Measurements from ENCODE around the gene SLC8A3.

The SLC8A3 gene

GRCh38 chr14:70033116-70033515, 155.6 kb downstream of the SLC8A3 start:
- H3K4me3 ChIP-seq (ENCODE audit: low read depth, low read length) = no peak overlapping the region
- in situ Hi-C loops (cut with HindIII; ENCODE audit: low sequenced_read_pairs) = loop anchor here (25.0 kb wide), 1 partner anchor 221 kb away; no protein-coding TSS in a partner anchor
- TF ChIP-seq, protein P1, sequence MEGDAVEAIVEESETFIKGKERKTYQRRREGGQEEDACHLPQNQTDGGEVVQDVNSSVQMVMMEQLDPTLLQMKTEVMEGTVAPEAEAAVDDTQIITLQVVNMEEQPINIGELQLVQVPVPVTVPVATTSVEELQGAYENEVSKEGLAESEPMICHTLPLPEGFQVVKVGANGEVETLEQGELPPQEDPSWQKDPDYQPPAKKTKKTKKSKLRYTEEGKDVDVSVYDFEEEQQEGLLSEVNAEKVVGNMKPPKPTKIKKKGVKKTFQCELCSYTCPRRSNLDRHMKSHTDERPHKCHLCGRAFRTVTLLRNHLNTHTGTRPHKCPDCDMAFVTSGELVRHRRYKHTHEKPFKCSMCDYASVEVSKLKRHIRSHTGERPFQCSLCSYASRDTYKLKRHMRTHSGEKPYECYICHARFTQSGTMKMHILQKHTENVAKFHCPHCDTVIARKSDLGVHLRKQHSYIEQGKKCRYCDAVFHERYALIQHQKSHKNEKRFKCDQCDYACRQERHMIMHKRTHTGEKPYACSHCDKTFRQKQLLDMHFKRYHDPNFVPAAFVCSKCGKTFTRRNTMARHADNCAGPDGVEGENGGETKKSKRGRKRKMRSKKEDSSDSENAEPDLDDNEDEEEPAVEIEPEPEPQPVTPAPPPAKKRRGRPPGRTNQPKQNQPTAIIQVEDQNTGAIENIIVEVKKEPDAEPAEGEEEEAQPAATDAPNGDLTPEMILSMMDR (IDR thresholded peaks at IDR 0.05; ENCODE audit: low read depth, low read length, missing control alignments) = no peak
- no peak for DNase-seq (ENCODE audit: low read depth)

GRCh38 chr14:70032447-70032846, 156.3 kb downstream of the SLC8A3 start:
- in situ Hi-C loops (cut with HindIII; ENCODE audit: low sequenced_read_pairs) = loop anchor here (25.0 kb wide), 1 partner anchor 220 kb away; no protein-coding TSS in a partner anchor
- H3K4me3 ChIP-seq (ENCODE audit: low read depth, low read length) = no peak overlapping the region
- TF ChIP-seq, protein P1 (IDR thresholded peaks at IDR 0.05; ENCODE audit: low read depth, low read length, missing control alignments) = no peak
- no peak for DNase-seq (ENCODE audit: low read depth)

DNA sequence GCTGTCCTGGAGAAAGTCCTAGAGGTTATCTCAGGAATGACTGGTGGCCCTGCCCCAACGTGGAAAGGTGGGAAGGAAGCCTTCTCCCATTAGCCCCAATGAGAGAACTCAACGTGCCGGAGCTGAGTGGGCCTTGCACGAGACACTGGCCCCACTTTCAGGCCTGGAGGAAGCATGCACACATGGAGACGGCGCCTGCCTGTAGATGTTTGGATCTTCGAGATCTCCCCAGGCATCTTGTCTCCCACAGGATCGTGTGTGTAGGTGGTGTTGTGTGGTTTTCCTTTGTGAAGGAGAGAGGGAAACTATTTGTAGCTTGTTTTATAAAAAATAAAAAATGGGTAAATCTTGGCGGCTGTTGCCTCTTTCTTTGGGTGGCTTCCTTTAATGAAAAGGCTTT, 156.7 kb downstream of the SLC8A3 start:
- no peak for DNase-seq (ENCODE audit: low read depth)
- in situ Hi-C loops (cut with HindIII; ENCODE audit: low sequenced_read_pairs) = loop anchor here (25.0 kb wide), 1 partner anchor 220 kb away; no protein-coding TSS in a partner anchor
- TF ChIP-seq, protein P1 (IDR thresholded peaks at IDR 0.05; ENCODE audit: low read depth, low read length, missing control alignments) = no peak
- no peak overlapping the region for H3K4me3 ChIP-seq (ENCODE audit: low read depth, low read length)

DNA sequence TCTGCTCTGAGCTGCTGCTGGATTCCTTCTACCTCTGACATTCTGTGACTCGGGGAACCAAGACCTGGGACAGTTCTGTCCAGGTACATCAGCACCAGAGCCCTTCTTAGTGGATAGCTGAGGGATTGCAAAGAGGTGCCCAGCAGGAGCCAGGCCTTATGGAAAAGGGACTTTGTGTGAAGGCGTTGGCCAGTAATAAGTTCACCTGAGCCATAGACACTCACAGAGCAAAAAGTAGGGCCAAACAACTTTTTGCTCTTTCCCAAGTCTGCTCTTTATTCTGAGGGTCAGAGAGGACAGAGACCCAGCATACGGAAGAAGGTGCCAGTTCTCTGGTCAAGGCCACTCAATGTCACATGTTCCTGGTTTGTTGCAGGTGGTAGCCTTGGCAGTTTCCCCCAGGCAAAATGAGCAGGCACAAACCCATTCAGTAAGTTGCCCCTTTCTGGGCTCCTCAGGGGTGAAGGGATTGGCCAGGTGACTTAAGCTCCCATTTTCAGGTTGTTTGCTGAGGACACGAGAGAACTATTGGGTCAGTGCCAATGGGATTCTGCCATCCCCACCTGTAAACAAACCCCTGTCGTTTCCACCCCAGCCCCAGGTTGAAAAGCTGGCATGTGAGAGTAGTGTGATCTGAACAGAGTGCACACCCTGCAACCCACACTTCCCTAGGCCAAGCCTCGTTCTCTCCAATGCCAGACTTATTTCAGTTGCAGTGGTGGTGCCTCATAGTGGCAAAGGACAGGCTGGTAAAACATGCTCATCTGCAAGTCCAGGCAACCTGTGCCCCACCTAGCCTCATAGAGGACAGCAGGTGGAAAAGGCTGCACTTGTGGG, 159.2 kb downstream of the SLC8A3 start:
- H3K4me3 ChIP-seq (ENCODE audit: low read depth, low read length) = no peak overlapping the region
- no peak for DNase-seq (ENCODE audit: low read depth)
- in situ Hi-C loops (cut with HindIII; ENCODE audit: low sequenced_read_pairs) = loop anchor here (25.0 kb wide), 1 partner anchor 217 kb away; no protein-coding TSS in a partner anchor
- TF ChIP-seq, protein P1 (IDR thresholded peaks at IDR 0.05; ENCODE audit: low read depth, low read length, missing control alignments) = no peak

DNA sequence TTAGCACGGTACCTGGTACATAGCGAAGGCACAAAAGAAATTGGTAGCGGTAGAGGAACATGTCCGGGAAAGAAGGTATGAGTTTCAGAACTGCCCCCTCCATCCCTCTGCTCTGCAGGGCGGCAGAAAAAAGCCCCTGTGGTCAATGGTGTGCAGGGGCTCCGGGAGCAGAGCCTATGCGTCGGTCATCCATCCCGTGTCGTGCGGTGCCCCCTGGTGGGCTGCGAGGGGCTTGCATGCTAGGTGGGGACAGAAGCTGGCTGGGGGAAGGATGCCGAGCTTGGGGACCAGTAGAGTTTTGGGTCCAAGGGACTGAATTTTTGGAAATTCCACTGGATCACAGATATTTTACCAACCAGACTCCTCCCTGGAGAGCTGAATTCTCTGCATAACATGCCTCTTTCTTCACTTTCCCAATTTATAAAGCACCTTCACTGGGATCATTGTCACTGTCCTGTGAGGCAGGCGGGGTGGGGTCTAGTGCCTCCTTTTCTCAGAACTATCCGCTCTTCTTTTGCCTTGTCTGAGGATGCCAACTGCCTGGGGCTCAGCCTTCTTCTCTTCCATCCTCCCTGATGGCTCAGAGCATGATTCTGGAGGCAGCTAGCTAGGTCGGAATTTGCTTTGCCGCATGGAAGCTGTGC, 160.8 kb downstream of the SLC8A3 start:
- TF ChIP-seq, protein P1 (IDR thresholded peaks at IDR 0.05; ENCODE audit: low read depth, low read length, missing control alignments) = peak; percentile 93
- H3K4me3 ChIP-seq (ENCODE audit: low read depth, low read length) = no peak overlapping the region
- DNase-seq (ENCODE audit: low read depth) = no peak
- in situ Hi-C loops (cut with HindIII; ENCODE audit: low sequenced_read_pairs) = loop anchor here (25.0 kb wide), 1 partner anchor 216 kb away; no protein-coding TSS in a partner anchor

GRCh38 chr14:70023871-70024270, 164.9 kb downstream of the SLC8A3 start:
- in situ Hi-C loops (cut with HindIII; ENCODE audit: low sequenced_read_pairs) = no loop called here
- no peak for DNase-seq (ENCODE audit: low read depth)
- no peak overlapping the region for H3K4me3 ChIP-seq (ENCODE audit: low read depth, low read length)
- TF ChIP-seq, protein P1 (IDR thresholded peaks at IDR 0.05; ENCODE audit: low read depth, low read length, missing control alignments) = no peak

All from astrocyte of the cerebellum (primary cell).